ENCODE results near the gene PAX5.

DNA sequence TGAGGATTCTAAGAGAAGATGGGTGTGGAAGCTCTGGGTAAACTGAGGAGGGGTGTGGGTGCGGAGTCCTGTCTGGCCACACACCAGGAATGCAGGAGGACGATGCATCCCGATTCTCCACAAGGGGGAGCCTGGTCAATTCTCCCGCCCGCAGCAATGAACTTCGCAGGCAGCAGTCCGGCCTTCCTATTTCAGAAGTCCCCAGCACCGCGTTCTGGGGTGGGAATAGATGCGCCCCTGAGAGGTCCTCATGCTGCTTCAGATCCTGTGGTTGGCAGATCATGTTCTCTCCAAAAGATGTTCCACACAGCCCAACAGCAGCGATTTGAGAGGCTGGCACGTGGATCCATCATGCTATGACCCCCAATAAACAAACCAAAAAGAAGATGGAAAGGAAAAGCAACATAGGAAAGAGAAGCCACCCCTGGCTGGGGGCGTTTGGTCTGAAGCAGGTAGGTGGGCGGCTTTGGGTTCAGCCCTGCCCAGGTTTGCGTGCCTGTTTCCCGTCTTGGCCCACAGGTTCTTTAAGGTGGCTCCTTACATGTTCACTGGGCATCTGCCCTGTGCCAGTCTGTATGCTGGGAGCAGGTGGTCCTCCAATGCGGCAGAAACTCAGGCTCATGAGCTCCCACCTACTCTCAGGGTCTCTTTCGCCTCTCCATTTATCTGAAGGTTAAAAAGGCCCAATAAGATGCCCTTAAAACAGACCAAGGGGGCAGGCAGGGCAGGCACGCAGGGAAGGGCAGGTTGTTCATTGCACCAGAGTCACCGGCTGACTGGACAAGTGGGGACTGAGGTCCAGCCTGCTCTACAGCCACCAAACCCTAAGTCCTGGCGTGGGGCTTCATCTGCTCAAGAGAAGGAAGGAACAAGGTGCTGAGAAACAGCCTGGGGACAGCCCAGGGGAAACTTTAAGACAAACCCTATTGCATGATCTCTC lies 171.6 kb downstream of the PAX5 start:
- TF ChIP-seq, protein P1, sequence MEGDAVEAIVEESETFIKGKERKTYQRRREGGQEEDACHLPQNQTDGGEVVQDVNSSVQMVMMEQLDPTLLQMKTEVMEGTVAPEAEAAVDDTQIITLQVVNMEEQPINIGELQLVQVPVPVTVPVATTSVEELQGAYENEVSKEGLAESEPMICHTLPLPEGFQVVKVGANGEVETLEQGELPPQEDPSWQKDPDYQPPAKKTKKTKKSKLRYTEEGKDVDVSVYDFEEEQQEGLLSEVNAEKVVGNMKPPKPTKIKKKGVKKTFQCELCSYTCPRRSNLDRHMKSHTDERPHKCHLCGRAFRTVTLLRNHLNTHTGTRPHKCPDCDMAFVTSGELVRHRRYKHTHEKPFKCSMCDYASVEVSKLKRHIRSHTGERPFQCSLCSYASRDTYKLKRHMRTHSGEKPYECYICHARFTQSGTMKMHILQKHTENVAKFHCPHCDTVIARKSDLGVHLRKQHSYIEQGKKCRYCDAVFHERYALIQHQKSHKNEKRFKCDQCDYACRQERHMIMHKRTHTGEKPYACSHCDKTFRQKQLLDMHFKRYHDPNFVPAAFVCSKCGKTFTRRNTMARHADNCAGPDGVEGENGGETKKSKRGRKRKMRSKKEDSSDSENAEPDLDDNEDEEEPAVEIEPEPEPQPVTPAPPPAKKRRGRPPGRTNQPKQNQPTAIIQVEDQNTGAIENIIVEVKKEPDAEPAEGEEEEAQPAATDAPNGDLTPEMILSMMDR (IDR thresholded peaks at IDR 0.05) = peak; percentile 22 to 51 (median 39)
- no peak for TF ChIP-seq POLR2A (IDR thresholded peaks at IDR 0.05)
- TF ChIP-seq EP300 (IDR thresholded peaks at IDR 0.05) = no peak
